ENCODE measurements around the gene EPAS1. TPM values are rescaled to one million over a fixed set of nuclear protein-coding genes. Genes with fewer than 3 reads are reported as not detected.
A peak's percentile ranks its signal among the peaks of the same experiment; 100 is the strongest.

The EPAS1 gene
- total RNA-seq, 1 donor from 2014 or later, result 89.5 TPM

GRCh38 chr2:46325182-46325928, 28.1 kb downstream of the EPAS1 start:
- ATAC-seq, result peak; percentile 54

- ATAC-seq, result peak; percentile 85
Observed at GRCh38 chr2:46326231-46326980, 29.2 kb downstream of the EPAS1 start.

- ATAC-seq, result no peak
Observed at GRCh38 chr2:46327627-46328026, 30.4 kb downstream of the EPAS1 start.

GRCh38 chr2:46328291-46328690, 31.1 kb downstream of the EPAS1 start:
- no peak for ATAC-seq

- ATAC-seq, result no peak
Observed at GRCh38 chr2:46328829-46329228, 31.6 kb downstream of the EPAS1 start.

GRCh38 chr2:46329340-46329739, 32.1 kb downstream of the EPAS1 start:
- no peak for ATAC-seq

- peak; percentile 46 for ATAC-seq
Observed at GRCh38 chr2:46329803-46330775, 32.9 kb downstream of the EPAS1 start.

GRCh38 chr2:46331109-46331766, 34.0 kb downstream of the EPAS1 start:
- no peak for ATAC-seq

- peak; percentile 79 for ATAC-seq
Observed at GRCh38 chr2:46332686-46333281, 35.6 kb downstream of the EPAS1 start.

GRCh38 chr2:46333912-46334311, 36.7 kb downstream of the EPAS1 start:
- ATAC-seq, result no peak

- ATAC-seq, result no peak
Observed at GRCh38 chr2:46334389-46335271, 37.4 kb downstream of the EPAS1 start.

- ATAC-seq, result no peak
Observed at GRCh38 chr2:46335391-46336282, 38.4 kb downstream of the EPAS1 start.

- ATAC-seq, result no peak
Observed at GRCh38 chr2:46336283-46336959, 39.2 kb downstream of the EPAS1 start.

GRCh38 chr2:46337208-46337994, 40.2 kb downstream of the EPAS1 start:
- ATAC-seq, result no peak

GRCh38 chr2:46338674-46339073, 41.5 kb downstream of the EPAS1 start:
- ATAC-seq, result no peak

- ATAC-seq, result no peak
Observed at GRCh38 chr2:46339200-46339599, 42.0 kb downstream of the EPAS1 start.

GRCh38 chr2:46339676-46340459, 42.7 kb downstream of the EPAS1 start:
- no peak for ATAC-seq
